AG09309 (cell line): ENCODE data around the gene MAP3K14.

Experiments
- DNase-seq: peaks from one replicate; pipeline ENCODE4 v3.0.0-alpha.2; 2010; ENCODE audit warnings: low read depth
- H3K4me3 ChIP-seq: 2 replicates; pipeline ENCODE4 v1.5.1; 2011; ENCODE audit warnings: mild to moderate bottlenecking, low read depth, low read length, moderate library complexity; ENCODE audit not compliant: control insufficient read depth
- CTCF ChIP-seq: IDR thresholded peaks from 2 replicates; pipeline ENCODE4 v1.5.1; 2011; ENCODE audit warnings: mild to moderate bottlenecking, low read depth, low read length, inconsistent platforms; ENCODE audit not compliant: insufficient read depth, control insufficient read depth; ENCODE audit errors: missing control alignments

Gene MAP3K14

GRCh38 chr17:45230787-45231480, 85.9 kb downstream of the MAP3K14 start:
- no peak for DNase-seq
- H3K4me3 ChIP-seq: no peak overlapping the region
- no peak for TF ChIP-seq CTCF

GRCh38 chr17:45230410-45230786, 86.4 kb downstream of the MAP3K14 start:
- TF ChIP-seq CTCF: no peak
- H3K4me3 ChIP-seq: no peak overlapping the region
- DNase-seq: no peak

- no peak for DNase-seq
- no peak for TF ChIP-seq CTCF
- H3K4me3 ChIP-seq: no peak overlapping the region
Observed at GRCh38 chr17:45229681-45230409, 87.0 kb downstream of the MAP3K14 start.

- no peak for TF ChIP-seq CTCF
- no peak overlapping the region for H3K4me3 ChIP-seq
- peak; percentile 76 for DNase-seq
Observed at GRCh38 chr17:45228763-45229539, 87.9 kb downstream of the MAP3K14 start.

- no peak for DNase-seq
- TF ChIP-seq CTCF: no peak
- H3K4me3 ChIP-seq: no peak overlapping the region
Observed at GRCh38 chr17:45227926-45228762, 88.7 kb downstream of the MAP3K14 start.
